SK-N-SH (cell line): ENCODE data around the gene ACTR1A. TPM values are rescaled to one million over a fixed set of nuclear protein-coding genes. Genes with fewer than 3 reads are reported as not detected.
"Not testable (repeated sequence)": the region's sequence is repeated elsewhere in the genome, so short reads cannot be mapped to it uniquely, and the experiment has no call there.

Source experiments
- CTCF ChIA-PET: fragments of 300-600, 350-600 bp; formaldehyde crosslinking; extraction: SDS; loops from one replicate; lab custom pipeline; 2021; lab: Yijun Ruan, JAX
- POLR2A ChIA-PET: fragments of 350-600 bp; sonication (Branson Sonifier 250); formaldehyde crosslinking; extraction: SDS; loops from one replicate; lab custom pipeline; 2020; ENCODE audit warnings: antibody characterized with exemption, inconsistent platforms; lab: Yijun Ruan, JAX
- DNase-seq: peaks from one replicate; pipeline ENCODE4 v3.0.0; 2012
- H2AFZ ChIP-seq: fragments of 200-600 bp; sonication (generic); 2 replicates; pipeline ENCODE4 v1.8.1; 2016; ENCODE audit warnings: antibody characterized with exemption, mild to moderate bottlenecking, low read depth
- H3F3A ChIP-seq: fragments of 200-600 bp; sonication (generic); replicated peaks from 2 replicates; pipeline ENCODE3; 2016; ENCODE audit warnings: antibody characterized with exemption, mild to moderate bottlenecking; ENCODE audit not compliant: insufficient read depth
- H3K27ac ChIP-seq, 2 experiments: fragments of 200-500 bp in 1 of 2; fragments of 200-600 bp in 1 of 2; sonication (Bioruptor generic) in 1 of 2; sonication (generic), shearing (Covaris generic) in 1 of 2; 2 replicates each; pipeline versions ENCODE4 v1.5.1 to v1.6.1; 2014 to 2016; ENCODE audit warnings: low read depth in 2 of 2, inconsistent platforms in 1 of 2, low read length in 1 of 2, mild to moderate bottlenecking in 1 of 2, mixed read lengths in 1 of 2
- H3K27me3 ChIP-seq: fragments of 200-600 bp; sonication (generic), shearing (Covaris generic); 2 replicates; pipeline ENCODE4 v1.6.1; 2016; ENCODE audit warnings: mixed run types; ENCODE audit not compliant: insufficient read depth
- H3K36me3 ChIP-seq, 2 experiments: fragments of 200-500 bp in 1 of 2; fragments of 200-600 bp in 1 of 2; sonication (Bioruptor generic) in 1 of 2; sonication (generic) in 1 of 2; replicated peaks in 1 of 2; 2 replicates each; pipeline versions ENCODE3 to v1.5.1; 2014 to 2016; ENCODE audit warnings: low read length in 1 of 2, mild to moderate bottlenecking in 1 of 2; ENCODE audit not compliant: insufficient read depth in 2 of 2, control insufficient read depth in 1 of 2
- H3K4me1 ChIP-seq, 2 experiments: fragments of 200-500 bp in 1 of 2; fragments of 200-600 bp in 1 of 2; sonication (Bioruptor generic) in 1 of 2; sonication (generic), shearing (Covaris generic) in 1 of 2; 2 replicates each; pipeline versions ENCODE4 v1.5.1 to v1.6.1; 2014 to 2016; ENCODE audit warnings: low read depth in 1 of 2, low read length in 1 of 2, mixed run types in 1 of 2; ENCODE audit not compliant: insufficient read depth in 2 of 2, control insufficient read depth in 1 of 2
- H3K4me2 ChIP-seq: fragments of 200-600 bp; sonication (generic), shearing (Covaris generic); 2 replicates; pipeline ENCODE4 v1.6.1; 2017; ENCODE audit warnings: mixed run types
- H3K4me3 ChIP-seq, 2 experiments: fragments of 200-500 bp in 1 of 2; fragments of 200-600 bp in 1 of 2; sonication (Bioruptor generic) in 1 of 2; sonication (generic), shearing (Covaris generic) in 1 of 2; 2 replicates each; pipeline versions ENCODE4 v1.5.1 to v1.8.1; 2014 to 2016; ENCODE audit warnings: low read depth in 2 of 2, inconsistent platforms in 1 of 2, low read length in 1 of 2, mild to moderate bottlenecking in 1 of 2, mixed read lengths in 1 of 2, moderate library complexity in 1 of 2
- H3K79me2 ChIP-seq: fragments of 200-600 bp; sonication (generic); 2 replicates; pipeline ENCODE4 v1.8.1; 2017; ENCODE audit warnings: mild to moderate bottlenecking; ENCODE audit not compliant: insufficient read depth
- H3K9ac ChIP-seq: fragments of 200-600 bp; sonication (generic); 2 replicates; pipeline ENCODE4 v1.6.1; 2017; ENCODE audit warnings: mixed run types
- H3K9me2 ChIP-seq: fragments of 200-600 bp; sonication (generic); 2 replicates; pipeline ENCODE4 v1.6.1; 2017; ENCODE audit warnings: mixed run types
- H3K9me3 ChIP-seq: fragments of 200-600 bp; sonication (generic); 2 replicates; pipeline ENCODE4 v1.6.1; 2017; ENCODE audit warnings: mixed run types, mild to moderate bottlenecking, moderate library complexity
- H4K20me1 ChIP-seq: fragments of 200-600 bp; sonication (generic); 2 replicates; pipeline ENCODE4 v1.6.1; 2017; ENCODE audit warnings: mild to moderate bottlenecking, mixed run types; ENCODE audit not compliant: insufficient read depth
- ELF1 ChIP-seq: IDR thresholded peaks from 2 replicates; pipeline ENCODE4 v1.4.0; 2012
- EP300 ChIP-seq, 2 experiments: IDR thresholded peaks; 2 replicates each; pipeline versions ENCODE4 v1.4.0 to v1.6.1; 2012; ENCODE audit warnings: borderline replicate concordance in 1 of 2, low read depth in 1 of 2, low read length in 1 of 2
- FOXM1 ChIP-seq: IDR thresholded peaks from 2 replicates; pipeline ENCODE4 v1.4.0; 2012; ENCODE audit warnings: low read depth, mild to moderate bottlenecking
- GATA2 ChIP-seq: sonication (generic); formaldehyde crosslinking; IDR thresholded peaks from 2 replicates; pipeline ENCODE4 v1.5.0; 2020; ENCODE audit warnings: mild to moderate bottlenecking, missing genetic modification reagents
- MAX ChIP-seq: IDR thresholded peaks from 2 replicates; pipeline ENCODE4 v1.4.0; 2012; ENCODE audit warnings: low read depth
- MEF2A ChIP-seq: IDR thresholded peaks from 2 replicates; pipeline ENCODE4 v1.4.0; 2012; ENCODE audit warnings: low read depth, borderline replicate concordance
- MXI1 ChIP-seq: IDR thresholded peaks from 2 replicates; pipeline ENCODE4 v1.6.1; 2012; ENCODE audit warnings: mild to moderate bottlenecking, low read depth, low read length, improper control_type of control experiment
- RAD21 ChIP-seq: IDR thresholded peaks from 2 replicates; pipeline ENCODE4 v1.6.1; 2012; ENCODE audit warnings: mild to moderate bottlenecking, low read length
- RCOR1 ChIP-seq: fragments of 150-350 bp; IDR thresholded peaks from 2 replicates; pipeline ENCODE4 v1.6.1; 2017; ENCODE audit warnings: antibody characterized with exemption, low read length
- USF1 ChIP-seq: IDR thresholded peaks from 2 replicates; pipeline ENCODE4 v1.4.0; 2012; ENCODE audit warnings: low read depth, borderline replicate concordance
- YY1 ChIP-seq: IDR thresholded peaks from 2 replicates; pipeline ENCODE4 v1.4.0; 2012; ENCODE audit warnings: low read depth, mild to moderate bottlenecking
- WGBS: methylation state at CpG from one replicate; pipeline ENCODE4 v1.1.6; 2017; ENCODE audit warnings: low lambda C conversion rate; 5-methylcytosine and 5-hydroxymethylcytosine counted together
- polyA plus RNA-seq, 3 experiments: library from polyadenylated mRNA; depleted of rRNA; stranded (reverse); fragments of >200 nt; gene quantifications; 2 replicates each; pipeline ENCODE4 v1.2.3, GENCODE V29; 2012

ACTR1A gene
- polyA plus RNA-seq, 1 of the 3 experiments (the other 2 are of a cell fraction), result 106 TPM

GRCh38 chr10:102537367-102537766 lies 34.9 kb upstream of the ACTR1A start:
- Histone ChIP-seq H3K9ac (no peak overlapping the region), H3K9me2 (no peaks in the 10 kb centered on the region), H3K4me1 (no peaks in the 10 kb centered on the region), H3K79me2 (peaks cover 3% of the 10 kb centered on the region; the same call in 1 of the 2 replicates), H3F3A (peaks cover 4% of the 10 kb centered on the region), H3K27ac (no peak overlapping the region), H2AFZ (no peak overlapping the region), H3K9me3 (no peaks in the 10 kb centered on the region; the same call in 1 of the 2 replicates), H4K20me1 (no peaks in the 10 kb centered on the region), H3K4me3 (no peak overlapping the region), H3K36me3 (peaks cover 0 to 8% of the 10 kb centered on the region in 2 experiments), H3K4me2 (no peak overlapping the region), H3K27me3 (no peaks in the 10 kb centered on the region)
- TF ChIP-seq RCOR1, result no peak
- TF ChIP-seq MAX, result no peak
- no peak for TF ChIP-seq EP300 (IDR thresholded peaks at IDR 0.05; ENCODE audit: borderline replicate concordance in 1 of 2, low read depth in 1 of 2, low read length in 1 of 2)
- TF ChIP-seq RAD21, result no peak
- no peak for TF ChIP-seq YY1
- TF ChIP-seq USF1, result no peak
- no peak for TF ChIP-seq GATA2 (CRISPR knock-in tag)
- ChIA-PET POLR2A (no interaction called here), CTCF (no interaction called here)
- DNase-seq, result no peak

GRCh38 chr10:102535481-102536147 lies 33.1 kb upstream of the ACTR1A start:
- ChIA-PET CTCF (no interaction called here), POLR2A (no interaction called here)
- H3K4me2 ChIP-seq, result no peak overlapping the region
- no peaks in the 10 kb centered on the region for H3K4me1 ChIP-seq
- H3K27me3 ChIP-seq, result no peaks in the 10 kb centered on the region
- H3K9me3 ChIP-seq, result no peaks in the 10 kb centered on the region; the same call in 1 of the 2 replicates
- H2AFZ ChIP-seq, result no peak overlapping the region
- no peaks in the 10 kb centered on the region for H3K9me2 ChIP-seq
- no peak overlapping the region for H3K27ac ChIP-seq
- no peak for TF ChIP-seq MEF2A
- TF ChIP-seq FOXM1, result no peak
- TF ChIP-seq MAX, result no peak
- TF ChIP-seq ELF1, result no peak
- no peak for TF ChIP-seq MXI1
- H3K36me3 ChIP-seq, result peaks cover 0 to 8% of the 10 kb centered on the region in 2 experiments
- DNase-seq, result no peak
- H3K79me2 ChIP-seq, result peaks cover 3% of the 10 kb centered on the region; the same call in 1 of the 2 replicates
- WGBS, result 96% methylated on average over 7 of the region's 7 CpGs
- peaks cover 4% of the 10 kb centered on the region for H3F3A ChIP-seq
- no peaks in the 10 kb centered on the region for H4K20me1 ChIP-seq
- H3K4me3 ChIP-seq, result no peak overlapping the region
- H3K9ac ChIP-seq, result no peak overlapping the region

GRCh38 chr10:102534966-102535365 lies 32.5 kb upstream of the ACTR1A start:
- DNase-seq, H3K27ac ChIP-seq, H3K79me2 ChIP-seq, H3K9me3 ChIP-seq, H3K4me1 ChIP-seq, H3K9me2 ChIP-seq, H3F3A ChIP-seq, H3K27me3 ChIP-seq, H4K20me1 ChIP-seq, POLR2A ChIA-PET, CTCF ChIA-PET, H3K9ac ChIP-seq, H3K4me3 ChIP-seq, H3K4me2 ChIP-seq, H2AFZ ChIP-seq, H3K36me3 ChIP-seq: not testable (repeated sequence)
- 97% methylated on average over 9 of the region's 9 CpGs for WGBS
